BJ (cell line): ENCODE measurements around the gene ELOVL6. TPM values are rescaled to one million over a fixed set of nuclear protein-coding genes. Genes with fewer than 3 reads are reported as not detected.
"Not testable (repeated sequence)": the region's sequence is repeated elsewhere in the genome, so short reads cannot be mapped to it uniquely, and the experiment has no call there.

Experiments used
- CTCF ChIA-PET: fragments of 350-600 bp; formaldehyde crosslinking; extraction: SDS; loops from one replicate; lab custom pipeline; 2021; ENCODE audit warnings: antibody characterized with exemption, inconsistent platforms; lab: Yijun Ruan, JAX
- POLR2A ChIA-PET: fragments of 300-600 bp; sonication (Branson Sonifier 250); formaldehyde crosslinking; extraction: SDS; loops from one replicate; lab custom pipeline; 2021; ENCODE audit warnings: antibody characterized with exemption; lab: Charles Lee
- DNase-seq: peaks from one replicate; pipeline ENCODE4 v3.0.0-alpha.2; 2011; ENCODE audit warnings: low read depth
- H3K27me3 ChIP-seq: 2 replicates; pipeline ENCODE4 v1.6.0; 2011; ENCODE audit warnings: low read length; ENCODE audit not compliant: control insufficient read depth, insufficient read depth
- H3K36me3 ChIP-seq: 2 replicates; pipeline ENCODE4 v1.5.1; 2011; ENCODE audit warnings: low read length; ENCODE audit not compliant: control insufficient read depth, insufficient read depth
- H3K4me3 ChIP-seq: 2 replicates; pipeline ENCODE4 v1.5.1; 2011; ENCODE audit warnings: low read depth, mild to moderate bottlenecking, control low read depth, low read length
- polyA plus RNA-seq: library from polyadenylated mRNA; depleted of rRNA; stranded (reverse); fragments of >200 nt; gene quantifications from 2 replicates; pipeline ENCODE4 v1.2.3, GENCODE V29; 2011
- TF ChIP-seq, protein P1 (sequence below): IDR thresholded peaks from 2 replicates; pipeline ENCODE4 v1.5.1; 2011; ENCODE audit warnings: low read depth, mild to moderate bottlenecking, control low read depth, inconsistent platforms, low read length, moderate library complexity; ENCODE audit not compliant: insufficient read depth

Gene ELOVL6
- polyA plus RNA-seq, 1 experiment, result 7.6 TPM

DNA sequence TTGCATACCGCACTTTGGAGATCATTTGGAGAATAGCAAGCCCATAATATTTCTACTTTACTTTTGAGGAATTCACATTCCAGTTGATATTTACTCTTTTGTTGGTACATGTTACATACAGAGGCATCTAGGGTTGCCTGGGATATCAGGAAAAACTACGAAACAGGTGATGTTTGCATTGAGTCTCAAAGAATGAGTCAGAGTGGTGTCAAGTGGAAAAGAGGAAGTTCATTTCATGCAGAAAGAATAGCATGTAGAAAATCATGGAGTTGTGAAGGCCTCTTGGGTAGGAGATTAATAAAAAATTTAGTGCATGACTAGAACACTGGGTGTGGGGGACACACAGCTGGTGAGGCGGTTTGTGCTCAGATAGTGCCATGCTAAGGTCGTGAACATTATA lies 33.5 kb upstream of the ELOVL6 start:
- no peaks in the 10 kb centered on the region for H3K36me3 ChIP-seq
- 0 out of 2 replicates have a peak, but pooled peaks cover 2% of the 10 kb centered on the region for H3K27me3 ChIP-seq
- no peak for DNase-seq
- ChIA-PET CTCF (interaction anchor here (1.2 to 1.4 kb wide), 2 partner anchors 13 to 223 kb away, joined by 3 read pairs; no protein-coding TSS in a partner anchor), POLR2A (no interaction called here)
- no peak overlapping the region for H3K4me3 ChIP-seq
- TF ChIP-seq, protein P1, sequence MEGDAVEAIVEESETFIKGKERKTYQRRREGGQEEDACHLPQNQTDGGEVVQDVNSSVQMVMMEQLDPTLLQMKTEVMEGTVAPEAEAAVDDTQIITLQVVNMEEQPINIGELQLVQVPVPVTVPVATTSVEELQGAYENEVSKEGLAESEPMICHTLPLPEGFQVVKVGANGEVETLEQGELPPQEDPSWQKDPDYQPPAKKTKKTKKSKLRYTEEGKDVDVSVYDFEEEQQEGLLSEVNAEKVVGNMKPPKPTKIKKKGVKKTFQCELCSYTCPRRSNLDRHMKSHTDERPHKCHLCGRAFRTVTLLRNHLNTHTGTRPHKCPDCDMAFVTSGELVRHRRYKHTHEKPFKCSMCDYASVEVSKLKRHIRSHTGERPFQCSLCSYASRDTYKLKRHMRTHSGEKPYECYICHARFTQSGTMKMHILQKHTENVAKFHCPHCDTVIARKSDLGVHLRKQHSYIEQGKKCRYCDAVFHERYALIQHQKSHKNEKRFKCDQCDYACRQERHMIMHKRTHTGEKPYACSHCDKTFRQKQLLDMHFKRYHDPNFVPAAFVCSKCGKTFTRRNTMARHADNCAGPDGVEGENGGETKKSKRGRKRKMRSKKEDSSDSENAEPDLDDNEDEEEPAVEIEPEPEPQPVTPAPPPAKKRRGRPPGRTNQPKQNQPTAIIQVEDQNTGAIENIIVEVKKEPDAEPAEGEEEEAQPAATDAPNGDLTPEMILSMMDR, result no peak

DNA sequence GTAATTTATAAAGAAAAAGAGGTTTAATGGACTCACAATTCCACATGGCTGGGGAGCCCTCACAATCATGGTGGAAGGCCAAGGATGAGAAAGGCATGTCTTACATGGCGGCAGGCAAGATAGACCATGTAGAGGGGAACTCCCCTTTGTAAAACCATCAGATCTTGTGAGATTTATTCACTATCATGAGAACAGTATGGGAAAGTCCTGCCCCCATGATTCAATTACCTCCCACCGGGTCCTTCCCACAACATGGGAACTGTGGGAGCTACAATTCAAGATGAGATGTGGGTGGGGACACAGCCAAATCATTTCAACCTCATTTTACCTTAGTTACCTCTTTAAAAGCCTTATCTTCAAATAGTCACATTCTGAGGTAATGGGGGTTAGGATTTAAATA lies 30.9 kb upstream of the ELOVL6 start:
- 0 out of 2 replicates have a peak, but pooled peaks cover 2% of the 10 kb centered on the region for H3K27me3 ChIP-seq
- H3K4me3 ChIP-seq, result no peak overlapping the region
- CTCF ChIA-PET, result no interaction called here
- no peak for DNase-seq
- TF ChIP-seq, protein P1, result no peak
- H3K36me3 ChIP-seq, result no peaks in the 10 kb centered on the region
- POLR2A ChIA-PET, result no interaction called here

DNA sequence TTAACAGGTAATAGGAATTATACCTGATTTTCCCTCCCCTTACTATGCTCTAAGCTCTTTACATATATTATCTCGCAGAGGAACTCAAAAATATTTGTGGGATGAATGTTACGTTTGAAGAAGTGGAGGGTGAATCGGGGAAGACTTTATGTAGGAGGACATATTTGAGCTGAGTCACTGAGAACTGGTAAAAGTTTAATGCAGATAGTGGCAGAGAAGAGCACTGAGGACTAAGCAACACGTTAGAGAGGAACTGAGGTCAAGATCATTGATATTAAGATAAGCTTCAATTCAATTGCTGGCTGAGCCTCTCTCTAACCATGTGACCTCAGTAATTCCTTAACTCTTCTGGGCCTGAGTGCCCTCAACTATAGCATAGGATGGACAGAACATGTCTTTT lies 26.4 kb upstream of the ELOVL6 start:
- no peaks in the 10 kb centered on the region for H3K36me3 ChIP-seq
- peaks cover 4% of the 10 kb centered on the region; the same call in 1 of the 2 replicates for H3K27me3 ChIP-seq
- ChIA-PET POLR2A (no interaction called here), CTCF (interaction anchor here (1.0 kb wide), 1 partner anchor 226 kb away, joined by 4 read pairs; no protein-coding TSS in a partner anchor)
- TF ChIP-seq, protein P1, result no peak
- DNase-seq, result no peak
- H3K4me3 ChIP-seq, result no peak overlapping the region

DNA sequence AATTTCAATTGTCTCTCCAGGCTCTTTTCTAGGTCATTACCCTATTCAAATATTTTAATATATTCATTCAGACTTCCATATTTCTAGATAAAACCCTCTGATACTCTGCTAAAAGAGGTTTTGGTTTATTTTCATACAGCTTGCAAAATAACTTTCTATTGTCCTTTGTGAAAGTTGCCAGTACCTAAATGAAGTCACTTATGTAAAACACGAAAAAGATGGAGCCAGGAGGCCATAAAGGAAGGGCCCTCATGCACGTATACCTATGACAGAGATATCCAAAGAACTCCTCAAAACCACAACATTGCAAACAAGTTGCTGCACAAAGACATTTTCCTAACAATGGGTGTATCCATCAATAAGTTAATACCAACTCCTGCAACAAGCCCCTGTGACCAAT lies 25.7 kb upstream of the ELOVL6 start:
- ChIA-PET POLR2A (no interaction called here), CTCF (no interaction called here)
- TF ChIP-seq, protein P1, result no peak
- H3K4me3 ChIP-seq, result no peak overlapping the region
- peaks cover 4% of the 10 kb centered on the region; the same call in 1 of the 2 replicates for H3K27me3 ChIP-seq
- H3K36me3 ChIP-seq, result no peaks in the 10 kb centered on the region
- DNase-seq, result no peak

DNA sequence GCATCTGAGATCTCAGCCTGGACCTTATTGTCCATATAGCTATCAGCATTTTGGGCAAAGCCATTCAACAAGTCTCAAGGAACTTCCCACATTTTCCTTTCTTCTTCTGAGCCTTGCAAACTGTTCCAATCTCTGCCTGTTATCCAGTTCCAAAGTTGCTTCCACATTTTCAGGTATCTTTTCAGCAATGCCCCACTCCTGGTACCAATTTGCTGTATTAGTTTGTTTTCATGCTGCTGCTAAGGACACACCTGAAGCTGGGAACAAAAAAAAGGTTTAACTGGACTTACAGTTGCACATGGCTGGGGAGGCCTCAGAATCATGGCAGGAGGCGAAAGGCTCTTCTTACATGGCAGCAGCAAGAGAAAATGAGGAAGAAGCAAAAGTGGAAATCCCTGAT lies 20.5 kb upstream of the ELOVL6 start:
- CTCF ChIA-PET, DNase-seq, POLR2A ChIA-PET, H3K4me3 ChIP-seq, H3K27me3 ChIP-seq, H3K36me3 ChIP-seq: not testable (repeated sequence)

DNA sequence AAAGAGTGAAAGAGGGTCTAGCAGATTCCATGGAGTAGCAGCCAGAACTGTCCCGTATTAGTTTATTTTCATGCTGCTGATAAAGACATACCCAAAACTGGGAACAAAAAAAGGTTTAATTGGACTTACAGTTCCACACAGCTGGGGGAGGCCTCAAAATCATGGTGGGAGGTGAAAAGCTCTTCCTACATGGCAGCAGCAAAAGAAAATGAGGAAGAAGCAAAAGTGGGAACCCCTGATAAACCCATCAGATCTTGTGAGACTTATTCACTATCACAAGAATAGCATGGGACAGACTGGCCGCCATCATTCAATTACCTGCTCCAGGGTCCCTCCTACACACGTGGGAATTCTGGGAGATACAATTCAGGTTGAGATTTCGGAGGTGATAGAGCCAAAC lies 18.8 kb upstream of the ELOVL6 start:
- CTCF ChIA-PET, result interaction anchor here (1.3 kb wide), 1 partner anchor 168 kb away, joined by 3 read pairs; no protein-coding TSS in a partner anchor
- H3K27me3 ChIP-seq, H3K36me3 ChIP-seq, POLR2A ChIA-PET, DNase-seq, H3K4me3 ChIP-seq: not testable (repeated sequence)
